Osteocyte (in vitro differentiated cells): ENCODE data around the gene LRRC4C. TPM values are rescaled to one million over a fixed set of nuclear protein-coding genes. Genes with fewer than 3 reads are reported as not detected.

ENCODE experiments used
- DNase-seq: peaks from one replicate; pipeline ENCODE4 v3.0.0; 2021; ENCODE audit warnings: mixed read lengths; ENCODE audit not compliant: unreplicated experiment; ENCODE audit errors: extremely low spot score
- H3K27ac Mint-ChIP-seq: one replicate; pipeline ENCODE4 v1.8.0; 2021; ENCODE audit warnings: mild to moderate bottlenecking, mixed read lengths; ENCODE audit not compliant: unreplicated experiment
- H3K27me3 Mint-ChIP-seq: one replicate; pipeline ENCODE4 v1.8.0; 2021; ENCODE audit warnings: mixed read lengths; ENCODE audit not compliant: unreplicated experiment
- H3K36me3 Mint-ChIP-seq: one replicate; pipeline ENCODE4 v1.8.0; 2021; ENCODE audit warnings: mixed read lengths; ENCODE audit not compliant: unreplicated experiment
- H3K4me1 Mint-ChIP-seq: one replicate; pipeline ENCODE4 v1.8.0; 2021; ENCODE audit warnings: mixed read lengths; ENCODE audit not compliant: unreplicated experiment
- H3K4me3 Mint-ChIP-seq: one replicate; pipeline ENCODE4 v1.8.0; 2021; ENCODE audit warnings: mild to moderate bottlenecking, moderate library complexity, mixed read lengths; ENCODE audit not compliant: unreplicated experiment
- H3K9me3 Mint-ChIP-seq: one replicate; pipeline ENCODE4 v1.8.0; 2021; ENCODE audit warnings: mixed read lengths; ENCODE audit not compliant: unreplicated experiment
- total RNA-seq: library from RNA; stranded (reverse); gene quantifications from 2 replicates; pipeline ENCODE4 v1.2.1, GENCODE V29; 2021
- TF ChIP-seq, protein P1 (sequence below): fragments of 200-600 bp; sonication (generic); IDR thresholded peaks from 2 replicates; pipeline ENCODE4 v1.5.0; 2021; ENCODE audit warnings: antibody characterized with exemption, mild to moderate bottlenecking, moderate library complexity

The LRRC4C gene
- total RNA-seq, 1 donor from 2014 or later = 0.16 TPM

GRCh38 chr11:41282395-41282794 lies 177.1 kb downstream of the LRRC4C start:
- TF ChIP-seq, protein P1, sequence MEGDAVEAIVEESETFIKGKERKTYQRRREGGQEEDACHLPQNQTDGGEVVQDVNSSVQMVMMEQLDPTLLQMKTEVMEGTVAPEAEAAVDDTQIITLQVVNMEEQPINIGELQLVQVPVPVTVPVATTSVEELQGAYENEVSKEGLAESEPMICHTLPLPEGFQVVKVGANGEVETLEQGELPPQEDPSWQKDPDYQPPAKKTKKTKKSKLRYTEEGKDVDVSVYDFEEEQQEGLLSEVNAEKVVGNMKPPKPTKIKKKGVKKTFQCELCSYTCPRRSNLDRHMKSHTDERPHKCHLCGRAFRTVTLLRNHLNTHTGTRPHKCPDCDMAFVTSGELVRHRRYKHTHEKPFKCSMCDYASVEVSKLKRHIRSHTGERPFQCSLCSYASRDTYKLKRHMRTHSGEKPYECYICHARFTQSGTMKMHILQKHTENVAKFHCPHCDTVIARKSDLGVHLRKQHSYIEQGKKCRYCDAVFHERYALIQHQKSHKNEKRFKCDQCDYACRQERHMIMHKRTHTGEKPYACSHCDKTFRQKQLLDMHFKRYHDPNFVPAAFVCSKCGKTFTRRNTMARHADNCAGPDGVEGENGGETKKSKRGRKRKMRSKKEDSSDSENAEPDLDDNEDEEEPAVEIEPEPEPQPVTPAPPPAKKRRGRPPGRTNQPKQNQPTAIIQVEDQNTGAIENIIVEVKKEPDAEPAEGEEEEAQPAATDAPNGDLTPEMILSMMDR = no peak
- Mint-ChIP-seq H3K27ac (no peak overlapping the region), H3K36me3 (no peaks in the 10 kb centered on the region), H3K9me3 (no peaks in the 10 kb centered on the region), H3K4me1 (no peaks in the 10 kb centered on the region), H3K27me3 (no peaks in the 10 kb centered on the region), H3K4me3 (no peak overlapping the region)
- no peak for DNase-seq

GRCh38 chr11:41281131-41281742 lies 178.2 kb downstream of the LRRC4C start:
- Mint-ChIP-seq H3K4me1 (no peaks in the 10 kb centered on the region), H3K9me3 (no peaks in the 10 kb centered on the region), H3K4me3 (no peak overlapping the region), H3K27me3 (no peaks in the 10 kb centered on the region), H3K36me3 (no peaks in the 10 kb centered on the region), H3K27ac (no peak overlapping the region)
- TF ChIP-seq, protein P1 = no peak
- no peak for DNase-seq

DNA sequence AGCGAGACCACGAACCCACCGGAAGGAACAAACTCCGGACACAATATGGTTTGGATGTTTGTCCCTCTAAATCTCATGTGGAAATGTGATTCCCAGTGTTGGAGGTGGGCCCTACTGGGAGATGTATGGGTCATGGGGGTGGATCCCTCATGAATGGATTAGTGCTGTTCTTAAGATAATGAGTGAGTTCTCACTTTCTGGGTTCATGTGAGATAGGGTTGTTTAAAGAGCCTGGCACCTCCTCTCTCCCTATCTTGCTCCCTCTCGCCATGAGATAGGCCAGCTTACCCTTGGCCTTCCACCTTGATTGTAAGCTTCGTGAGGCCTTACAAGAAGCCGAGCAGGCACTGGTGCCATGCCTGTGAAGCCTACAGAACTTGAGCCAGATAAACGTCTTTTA lies 184.6 kb downstream of the LRRC4C start:
- Mint-ChIP-seq H3K27ac (no peak overlapping the region), H3K9me3 (peaks cover 14% of the 10 kb centered on the region), H3K4me1 (no peaks in the 10 kb centered on the region), H3K27me3 (no peaks in the 10 kb centered on the region), H3K4me3 (no peak overlapping the region), H3K36me3 (no peaks in the 10 kb centered on the region)
- DNase-seq = no peak
- TF ChIP-seq, protein P1 = no peak

DNA sequence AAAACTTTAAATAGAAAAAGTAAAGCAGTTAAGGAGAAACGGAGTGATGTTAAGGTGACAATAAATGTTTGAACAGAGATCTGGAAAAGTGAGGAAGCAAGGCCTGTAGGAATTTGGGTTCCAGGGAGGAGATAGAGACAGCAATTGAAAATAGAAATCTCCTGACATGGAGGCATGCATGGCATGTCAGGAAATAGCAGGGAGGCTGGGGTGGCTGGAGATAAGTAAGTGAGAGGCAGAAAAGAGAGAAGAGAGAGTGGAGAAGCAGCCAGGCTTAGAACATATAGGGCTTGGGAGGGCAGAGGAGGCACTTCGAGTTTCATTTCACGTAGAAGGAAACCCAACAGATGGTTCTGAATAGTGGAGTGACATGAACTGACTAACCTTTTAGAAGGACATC lies 185.5 kb downstream of the LRRC4C start:
- no peaks in the 10 kb centered on the region for H3K36me3 Mint-ChIP-seq
- TF ChIP-seq, protein P1 = no peak
- no peaks in the 10 kb centered on the region for H3K27me3 Mint-ChIP-seq
- no peak for DNase-seq
- peaks cover 14% of the 10 kb centered on the region for H3K9me3 Mint-ChIP-seq
- H3K4me3 Mint-ChIP-seq = no peak overlapping the region
- no peaks in the 10 kb centered on the region for H3K4me1 Mint-ChIP-seq
- H3K27ac Mint-ChIP-seq = no peak overlapping the region

DNA sequence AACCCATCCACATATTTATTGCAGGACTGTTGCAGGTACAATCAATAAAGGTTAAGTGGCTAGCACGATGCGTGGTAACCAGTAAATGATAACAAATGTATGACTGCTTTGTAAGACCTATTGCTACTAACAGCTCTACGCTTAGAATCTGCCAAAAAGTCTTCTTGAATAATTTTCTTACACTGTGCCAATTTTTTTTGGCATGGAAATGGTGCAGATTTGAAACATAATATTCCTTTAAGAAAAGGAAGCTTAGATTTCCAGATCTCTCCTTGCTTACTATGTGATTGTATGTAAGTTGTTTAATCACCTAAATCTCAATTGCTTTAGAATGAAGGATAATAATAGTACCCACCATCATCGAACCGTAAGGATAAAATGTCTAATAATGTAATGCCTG lies 192.0 kb downstream of the LRRC4C start:
- TF ChIP-seq, protein P1 = no peak
- DNase-seq = no peak
- Mint-ChIP-seq H3K36me3 (no peaks in the 10 kb centered on the region), H3K4me3 (no peak overlapping the region), H3K9me3 (peaks cover 7% of the 10 kb centered on the region), H3K27ac (no peak overlapping the region), H3K27me3 (no peaks in the 10 kb centered on the region), H3K4me1 (no peaks in the 10 kb centered on the region)
